GM12872 (cell line): Measurements from ENCODE around the gene PRR22.

Experiments
- TF ChIP-seq, protein P1 (sequence below): IDR thresholded peaks from 3 replicates; pipeline ENCODE4 v1.5.1; 2011; ENCODE audit warnings: low read depth, mild to moderate bottlenecking, low read length, moderate library complexity; ENCODE audit not compliant: insufficient read depth

The PRR22 gene

DNA sequence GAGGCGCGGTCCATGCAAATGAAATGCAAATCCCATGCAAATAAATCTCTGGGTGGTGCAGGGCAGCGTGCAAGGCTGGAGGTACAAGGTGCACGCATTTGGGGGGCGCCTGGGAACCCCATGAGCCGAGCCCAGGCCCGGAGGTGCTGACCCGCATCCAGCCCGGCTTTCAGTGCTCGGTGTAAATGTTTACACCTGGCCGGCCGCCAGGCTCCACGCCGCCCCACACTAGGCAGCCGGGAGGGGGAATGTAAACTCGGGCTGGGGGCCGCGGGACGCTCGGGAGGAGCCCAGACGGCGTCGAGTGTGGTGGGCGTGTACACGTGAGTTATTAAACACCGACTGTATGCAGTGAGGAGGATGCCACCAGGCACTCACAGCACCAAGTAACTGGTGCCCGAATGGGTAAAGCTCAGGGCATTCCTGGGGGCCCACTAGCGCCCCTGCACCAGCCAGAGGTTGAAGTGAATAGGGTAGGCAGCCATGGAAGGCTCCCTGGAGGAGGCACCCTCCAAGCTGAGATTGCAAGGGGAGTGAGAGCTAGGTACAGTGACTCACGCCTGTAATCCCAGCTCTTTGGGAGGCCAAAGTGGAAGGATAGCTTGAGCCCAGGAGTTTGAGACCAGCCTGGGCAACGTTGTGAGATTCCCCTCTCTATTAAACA, 37.8 kb upstream of the PRR22 start:
- TF ChIP-seq, protein P1, sequence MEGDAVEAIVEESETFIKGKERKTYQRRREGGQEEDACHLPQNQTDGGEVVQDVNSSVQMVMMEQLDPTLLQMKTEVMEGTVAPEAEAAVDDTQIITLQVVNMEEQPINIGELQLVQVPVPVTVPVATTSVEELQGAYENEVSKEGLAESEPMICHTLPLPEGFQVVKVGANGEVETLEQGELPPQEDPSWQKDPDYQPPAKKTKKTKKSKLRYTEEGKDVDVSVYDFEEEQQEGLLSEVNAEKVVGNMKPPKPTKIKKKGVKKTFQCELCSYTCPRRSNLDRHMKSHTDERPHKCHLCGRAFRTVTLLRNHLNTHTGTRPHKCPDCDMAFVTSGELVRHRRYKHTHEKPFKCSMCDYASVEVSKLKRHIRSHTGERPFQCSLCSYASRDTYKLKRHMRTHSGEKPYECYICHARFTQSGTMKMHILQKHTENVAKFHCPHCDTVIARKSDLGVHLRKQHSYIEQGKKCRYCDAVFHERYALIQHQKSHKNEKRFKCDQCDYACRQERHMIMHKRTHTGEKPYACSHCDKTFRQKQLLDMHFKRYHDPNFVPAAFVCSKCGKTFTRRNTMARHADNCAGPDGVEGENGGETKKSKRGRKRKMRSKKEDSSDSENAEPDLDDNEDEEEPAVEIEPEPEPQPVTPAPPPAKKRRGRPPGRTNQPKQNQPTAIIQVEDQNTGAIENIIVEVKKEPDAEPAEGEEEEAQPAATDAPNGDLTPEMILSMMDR: no peak

DNA sequence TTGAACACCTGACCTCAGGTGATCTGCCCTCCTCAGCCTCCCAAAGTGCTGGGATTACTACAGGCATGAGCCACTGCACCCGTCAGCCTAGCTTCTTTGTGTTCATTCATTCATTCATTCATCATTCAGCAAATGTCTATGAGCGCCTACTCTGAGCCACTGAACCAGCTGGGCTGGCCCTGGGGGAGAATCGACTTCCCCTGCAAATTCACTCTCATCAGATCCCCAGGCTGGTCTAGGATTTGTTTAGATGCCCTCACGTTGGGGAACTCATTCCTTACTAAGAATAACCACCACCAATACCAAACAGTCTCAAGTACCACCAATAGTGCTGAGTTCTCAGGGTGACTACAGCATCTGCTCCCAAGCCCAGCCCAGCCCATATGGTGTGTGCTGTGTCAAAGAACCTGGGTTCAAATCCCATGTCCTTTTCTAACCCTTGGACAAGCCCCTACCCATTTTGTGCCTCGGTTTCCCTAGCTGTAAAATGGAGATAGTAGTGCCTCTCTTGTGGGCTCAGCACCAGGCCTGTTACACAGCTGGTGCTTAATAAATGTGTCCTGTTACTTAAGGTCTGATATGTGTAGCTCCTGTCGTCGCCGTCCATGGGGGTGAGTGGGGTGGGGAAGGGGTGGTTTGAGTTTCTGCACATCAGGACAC, 37.1 kb upstream of the PRR22 start:
- TF ChIP-seq, protein P1: no peak

DNA sequence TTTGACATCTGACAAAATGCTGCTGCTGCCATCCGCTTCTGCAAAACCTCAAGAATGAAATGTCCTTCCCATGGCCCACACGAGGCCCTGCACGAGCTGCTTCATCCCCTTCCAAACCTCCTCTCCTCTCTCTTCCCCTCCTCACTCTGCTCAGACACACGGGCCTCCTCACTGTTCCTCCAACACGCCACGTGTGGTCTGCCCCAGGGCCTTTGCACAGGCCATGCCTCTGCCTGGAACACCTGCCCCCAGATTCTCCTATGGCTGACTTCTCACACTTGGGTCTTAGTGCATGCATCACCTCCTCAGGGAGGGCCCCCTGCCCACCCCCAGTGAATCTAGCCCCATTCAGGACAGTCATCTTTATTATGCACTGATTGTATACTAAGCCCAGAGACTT, 36.2 kb upstream of the PRR22 start:
- TF ChIP-seq, protein P1: no peak

DNA sequence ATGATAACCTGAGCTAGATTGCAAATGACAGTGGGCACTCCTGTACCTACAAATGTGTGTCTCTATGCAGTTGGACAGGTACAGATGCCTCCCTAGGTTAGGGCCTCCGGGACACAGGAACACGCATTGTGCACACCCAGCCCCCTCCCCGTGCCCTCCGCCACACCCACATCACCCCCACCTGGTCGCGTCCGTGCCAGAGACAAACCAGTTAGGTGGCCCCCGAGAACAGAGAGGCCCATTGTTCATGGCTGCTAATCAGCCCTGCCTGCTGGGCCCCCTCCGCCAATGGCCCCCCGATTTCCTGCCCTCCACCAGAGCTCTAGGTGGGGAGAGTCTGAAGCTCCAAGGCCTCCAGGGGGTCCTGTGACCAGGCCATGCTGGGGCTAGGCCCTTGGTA, 34.0 kb upstream of the PRR22 start:
- TF ChIP-seq, protein P1: no peak

DNA sequence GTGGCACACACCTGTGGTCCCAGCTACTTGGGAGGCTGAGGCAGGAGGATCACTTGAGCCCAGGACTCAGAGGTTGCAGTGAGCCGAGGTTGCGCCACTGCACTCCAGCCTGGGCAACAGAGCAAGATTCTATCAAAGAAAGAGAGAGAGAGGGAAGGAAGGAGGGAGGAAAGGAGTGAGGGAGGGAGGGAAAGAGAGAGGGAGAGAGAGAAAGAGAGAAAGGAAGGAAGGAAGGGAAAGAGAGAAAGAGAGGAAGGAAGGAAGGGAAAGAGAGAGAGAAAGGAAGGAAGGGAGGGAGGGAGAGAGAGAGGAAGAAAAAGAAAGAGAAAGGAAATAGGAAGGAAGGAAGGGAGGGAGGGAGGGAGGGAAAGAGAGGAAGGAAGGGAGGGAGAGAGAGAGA, 32.7 kb upstream of the PRR22 start:
- TF ChIP-seq, protein P1: no peak

DNA sequence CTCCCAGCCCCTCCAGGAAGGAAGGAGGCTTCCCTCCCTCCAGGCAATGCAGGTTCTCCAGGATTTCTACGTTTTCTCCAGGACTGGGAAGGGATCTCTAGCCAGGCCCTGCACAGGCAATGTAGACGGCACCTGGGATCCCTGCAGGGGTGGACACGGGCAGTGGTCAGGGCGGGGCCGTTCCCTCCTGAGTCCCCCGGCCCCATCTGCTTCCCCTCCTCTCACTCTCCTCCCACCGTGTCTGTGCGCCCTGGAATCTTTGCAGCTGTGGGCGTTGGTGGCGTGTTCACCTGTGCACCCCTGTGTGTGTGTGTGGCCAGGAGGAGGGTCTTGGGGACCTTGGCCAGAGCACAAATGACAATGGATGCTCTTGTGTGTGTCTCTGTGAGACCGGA, 30.3 kb upstream of the PRR22 start:
- TF ChIP-seq, protein P1: no peak

DNA sequence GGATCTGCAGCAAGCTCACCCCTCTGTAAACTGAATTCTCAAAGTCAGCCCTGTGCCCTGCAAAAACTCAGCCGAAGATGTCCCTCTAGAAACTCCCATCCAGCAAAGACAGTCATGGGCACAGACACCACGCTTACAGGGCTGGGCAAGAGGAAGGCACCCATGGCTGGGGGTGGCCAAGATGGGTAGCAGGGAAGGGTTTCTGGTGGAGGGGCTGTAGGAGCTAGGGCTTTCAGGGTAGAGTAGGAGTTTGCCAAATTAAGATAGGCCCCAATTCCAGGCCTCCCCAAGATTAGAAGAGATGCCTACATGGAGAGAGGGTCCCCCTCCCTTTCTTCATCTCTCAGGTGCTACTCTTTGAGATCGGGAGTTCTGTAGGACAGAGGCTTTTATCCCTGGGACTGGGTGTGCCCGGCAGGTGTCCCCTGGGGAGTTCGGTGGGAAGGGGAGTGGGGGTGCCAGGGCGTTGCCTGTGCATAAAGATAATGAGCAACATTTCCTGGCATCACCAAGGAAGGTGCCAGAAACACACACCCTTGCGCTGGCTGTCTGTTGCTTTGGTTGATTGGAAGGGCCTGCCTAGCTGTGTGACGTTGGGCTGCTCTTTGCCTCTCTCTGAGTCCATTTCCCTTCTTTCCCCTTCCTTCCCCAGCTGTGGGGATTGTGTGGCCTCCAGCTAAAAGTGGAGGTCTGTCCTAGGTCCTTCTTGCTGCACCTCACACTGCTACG, 29.7 kb upstream of the PRR22 start:
- TF ChIP-seq, protein P1: no peak
